PC-9 (cell line): ENCODE results near the gene ST8SIA6. TPM values are rescaled to one million over a fixed set of nuclear protein-coding genes. Genes with fewer than 3 reads are reported as not detected.

ENCODE experiments used
- BruUV-seq: library from RNA; stranded (reverse); fragments of 400-500 nt; replicated peaks from 2 replicates; lab custom pipeline; 2021; lab: Mats Ljungman, UMichigan
- CTCF ChIA-PET: fragments of 300-600 bp; sonication (Branson Sonifier 250); formaldehyde crosslinking; loops from one replicate; lab custom pipeline; 2022; ENCODE audit warnings: antibody characterized with exemption; lab: Charles Lee
- POLR2A ChIA-PET: fragments of 300-600 bp; sonication (Branson Sonifier 250); formaldehyde crosslinking; loops from one replicate; lab custom pipeline; 2022; ENCODE audit warnings: antibody characterized with exemption; ENCODE audit not compliant: unreplicated experiment; lab: Charles Lee
- DNase-seq, 2 experiments: peaks; one replicate each; pipeline versions ENCODE4 v3.0.0 to v3.0.0-alpha.2; 2015 to 2022; ENCODE audit warnings: mixed read lengths in 1 of 2
- H2AFZ ChIP-seq: fragments of 200-600 bp; sonication (generic); 2 replicates; pipeline ENCODE4 v1.8.1; 2017; ENCODE audit warnings: antibody characterized with exemption
- H3F3A ChIP-seq: fragments of 200-600 bp; sonication (generic); 2 replicates; pipeline ENCODE4 v1.8.1; 2017; ENCODE audit warnings: antibody characterized with exemption, mild to moderate bottlenecking, low read depth; ENCODE audit not compliant: insufficient read depth
- H3K27ac ChIP-seq: fragments of 200-600 bp; sonication (generic); 2 replicates; pipeline ENCODE4 v1.6.1; 2016; ENCODE audit warnings: mixed run types
- H3K27me3 ChIP-seq: fragments of 200-600 bp; sonication (generic); 2 replicates; pipeline ENCODE4 v1.6.1; 2016; ENCODE audit warnings: low read depth, mixed run types; ENCODE audit not compliant: insufficient read depth
- H3K36me3 ChIP-seq: fragments of 200-600 bp; sonication (generic); 2 replicates; pipeline ENCODE4 v1.6.1; 2016; ENCODE audit warnings: low read depth, mixed run types
- H3K4me1 ChIP-seq: fragments of 200-600 bp; sonication (generic); replicated peaks from 2 replicates; pipeline ENCODE4 v1.6.1; 2016; ENCODE audit warnings: mixed run types; ENCODE audit not compliant: insufficient read depth
- H3K4me2 ChIP-seq: fragments of 200-600 bp; sonication (generic); 2 replicates; pipeline ENCODE4 v1.6.1; 2017; ENCODE audit warnings: mixed run types
- H3K4me3 ChIP-seq: fragments of 200-600 bp; sonication (generic); 2 replicates; pipeline ENCODE4 v1.6.1; 2016; ENCODE audit warnings: mixed run types
- H3K79me2 ChIP-seq: fragments of 200-600 bp; sonication (generic); 2 replicates; pipeline ENCODE4 v1.6.1; 2017; ENCODE audit warnings: low read depth, mixed run types
- H3K9me2 ChIP-seq: fragments of 200-600 bp; sonication (generic); 2 replicates; pipeline ENCODE4 v1.8.1; 2017; ENCODE audit warnings: mild to moderate bottlenecking; ENCODE audit not compliant: insufficient read depth
- H3K9me3 ChIP-seq: fragments of 200-600 bp; sonication (generic); 2 replicates; pipeline ENCODE4 v1.8.1; 2016; ENCODE audit warnings: low read depth; ENCODE audit not compliant: insufficient read depth
- H4K20me1 ChIP-seq: fragments of 200-600 bp; sonication (generic); 2 replicates; pipeline ENCODE4 v1.8.1; 2017; ENCODE audit not compliant: insufficient read depth
- EZH2 ChIP-seq: fragments of 200-600 bp; sonication (generic); IDR thresholded peaks from 2 replicates; pipeline ENCODE4 v1.8.0; 2017; ENCODE audit warnings: antibody characterized with exemption, low read depth
- intact Hi-C: fragments of 100-400 bp; cut with micrococcal nuclease; formaldehyde crosslinking; loops from one replicate; pipeline ENCODE4 v1.10.0; 2022; ENCODE audit not compliant: unreplicated experiment
- total RNA-seq: library from RNA; stranded (reverse); gene quantifications from 2 replicates; pipeline ENCODE4 v1.2.3, GENCODE V29; 2021
- TF ChIP-seq, protein P1 (sequence below): fragments of 200-600 bp; sonication (generic); conservative IDR thresholded peaks from 2 replicates; pipeline ENCODE4 v1.6.1; 2017; ENCODE audit warnings: mixed run types, antibody characterized with exemption, mild to moderate bottlenecking, moderate library complexity

Gene ST8SIA6
- total RNA-seq, 1 experiment from 2014 or later = 2.1 TPM

DNA sequence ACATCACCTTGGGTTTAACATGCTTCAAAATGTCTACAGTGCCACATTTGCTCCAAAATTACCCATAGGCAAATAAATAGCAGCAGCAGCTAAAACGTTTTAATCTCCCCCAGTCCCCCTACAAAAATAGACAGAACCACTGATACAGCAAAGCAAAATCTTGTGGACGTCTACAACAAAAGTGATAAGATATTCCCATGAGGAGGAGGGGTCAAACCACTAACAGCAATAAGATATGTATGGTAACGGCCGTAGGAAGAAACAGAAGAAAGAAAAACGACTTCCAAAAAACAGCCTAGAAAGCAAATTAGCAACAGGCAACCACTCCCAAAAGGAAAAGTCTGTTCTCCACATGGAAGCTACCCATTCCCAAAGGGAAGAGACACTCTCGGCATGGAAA, 34.5 kb upstream of the ST8SIA6 start:
- no TSS peak for BruUV-seq
- Histone ChIP-seq H3K9me2 (no peaks in the 10 kb centered on the region), H3K4me3 (no peak overlapping the region), H3F3A (no peaks in the 10 kb centered on the region), H4K20me1 (no peaks in the 10 kb centered on the region), H3K9me3 (no peaks in the 10 kb centered on the region), H3K4me1 (no peaks in the 10 kb centered on the region), H3K79me2 (no peaks in the 10 kb centered on the region), H3K4me2 (no peak overlapping the region), H3K36me3 (no peaks in the 10 kb centered on the region), H3K27me3 (no peaks in the 10 kb centered on the region), H3K27ac (no peak overlapping the region), H2AFZ (no peak overlapping the region)
- ChIA-PET POLR2A (no interaction called here), CTCF (no interaction called here)
- intact Hi-C loops = no loop called here
- DNase-seq = no peak
- TF ChIP-seq EZH2 = no peak
- TF ChIP-seq, protein P1, sequence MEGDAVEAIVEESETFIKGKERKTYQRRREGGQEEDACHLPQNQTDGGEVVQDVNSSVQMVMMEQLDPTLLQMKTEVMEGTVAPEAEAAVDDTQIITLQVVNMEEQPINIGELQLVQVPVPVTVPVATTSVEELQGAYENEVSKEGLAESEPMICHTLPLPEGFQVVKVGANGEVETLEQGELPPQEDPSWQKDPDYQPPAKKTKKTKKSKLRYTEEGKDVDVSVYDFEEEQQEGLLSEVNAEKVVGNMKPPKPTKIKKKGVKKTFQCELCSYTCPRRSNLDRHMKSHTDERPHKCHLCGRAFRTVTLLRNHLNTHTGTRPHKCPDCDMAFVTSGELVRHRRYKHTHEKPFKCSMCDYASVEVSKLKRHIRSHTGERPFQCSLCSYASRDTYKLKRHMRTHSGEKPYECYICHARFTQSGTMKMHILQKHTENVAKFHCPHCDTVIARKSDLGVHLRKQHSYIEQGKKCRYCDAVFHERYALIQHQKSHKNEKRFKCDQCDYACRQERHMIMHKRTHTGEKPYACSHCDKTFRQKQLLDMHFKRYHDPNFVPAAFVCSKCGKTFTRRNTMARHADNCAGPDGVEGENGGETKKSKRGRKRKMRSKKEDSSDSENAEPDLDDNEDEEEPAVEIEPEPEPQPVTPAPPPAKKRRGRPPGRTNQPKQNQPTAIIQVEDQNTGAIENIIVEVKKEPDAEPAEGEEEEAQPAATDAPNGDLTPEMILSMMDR = no peak

- TF ChIP-seq, protein P1 = no peak
- no peak for TF ChIP-seq EZH2
- no peaks in the 10 kb centered on the region for H4K20me1 ChIP-seq
- no peak overlapping the region for H2AFZ ChIP-seq
- intact Hi-C loops = no loop called here
- no peak overlapping the region for H3K4me2 ChIP-seq
- H3K79me2 ChIP-seq = no peaks in the 10 kb centered on the region
- H3F3A ChIP-seq = no peaks in the 10 kb centered on the region
- POLR2A ChIA-PET = no interaction called here
- no peaks in the 10 kb centered on the region for H3K9me2 ChIP-seq
- H3K9me3 ChIP-seq = no peaks in the 10 kb centered on the region
- H3K4me1 ChIP-seq = no peaks in the 10 kb centered on the region
- H3K36me3 ChIP-seq = no peaks in the 10 kb centered on the region
- no peak for DNase-seq
- BruUV-seq = no TSS peak
- CTCF ChIA-PET = no interaction called here
- H3K4me3 ChIP-seq = no peak overlapping the region
- no peak overlapping the region for H3K27ac ChIP-seq
- H3K27me3 ChIP-seq = no peaks in the 10 kb centered on the region
Observed at GRCh38 chr10:17483079-17483478, 28.7 kb upstream of the ST8SIA6 start.

- Histone ChIP-seq H3K4me1 (no peaks in the 10 kb centered on the region), H4K20me1 (no peaks in the 10 kb centered on the region), H3K27me3 (no peaks in the 10 kb centered on the region), H3K9me2 (no peaks in the 10 kb centered on the region), H3K4me2 (no peak overlapping the region), H3K4me3 (no peak overlapping the region), H3K9me3 (no peaks in the 10 kb centered on the region), H3F3A (no peaks in the 10 kb centered on the region), H2AFZ (no peak overlapping the region), H3K79me2 (no peaks in the 10 kb centered on the region), H3K27ac (no peak overlapping the region), H3K36me3 (no peaks in the 10 kb centered on the region)
- POLR2A ChIA-PET = no interaction called here
- DNase-seq = no peak
- no peak for TF ChIP-seq EZH2
- TF ChIP-seq, protein P1 = no peak
- CTCF ChIA-PET = no interaction called here
- no TSS peak for BruUV-seq
- intact Hi-C loops = no loop called here
Observed at GRCh38 chr10:17479822-17480221, 25.4 kb upstream of the ST8SIA6 start.
